NCI-H774 (cell line): Measurements from ENCODE around the gene NT5C1B.
A peak's percentile ranks its signal among the peaks of the same experiment; 100 is the strongest.

Experiments
- DNase-seq: peaks from one replicate; lab custom pipeline; 2025; lab: John Stamatoyannopoulos, UW

The NT5C1B gene

DNA sequence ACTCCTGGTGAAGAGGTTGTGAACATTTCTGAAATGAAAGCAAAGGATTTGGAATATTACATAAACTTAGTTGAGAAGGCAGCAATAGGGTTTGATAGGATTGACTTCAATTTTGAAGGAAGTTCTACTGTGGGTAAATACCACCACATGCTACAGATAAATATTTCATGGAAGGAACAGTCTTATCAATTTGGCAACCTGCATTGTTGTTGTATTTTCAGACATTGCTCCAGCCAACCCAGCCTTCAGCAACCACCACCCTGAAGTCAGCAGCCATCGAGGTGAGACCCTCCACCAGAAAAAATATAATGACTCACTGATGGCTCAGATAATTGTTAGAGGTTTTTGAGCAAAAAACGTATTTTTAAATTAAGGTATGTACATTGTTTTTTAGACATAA lies 38.9 kb downstream of the NT5C1B start:
- no peak for DNase-seq

DNA sequence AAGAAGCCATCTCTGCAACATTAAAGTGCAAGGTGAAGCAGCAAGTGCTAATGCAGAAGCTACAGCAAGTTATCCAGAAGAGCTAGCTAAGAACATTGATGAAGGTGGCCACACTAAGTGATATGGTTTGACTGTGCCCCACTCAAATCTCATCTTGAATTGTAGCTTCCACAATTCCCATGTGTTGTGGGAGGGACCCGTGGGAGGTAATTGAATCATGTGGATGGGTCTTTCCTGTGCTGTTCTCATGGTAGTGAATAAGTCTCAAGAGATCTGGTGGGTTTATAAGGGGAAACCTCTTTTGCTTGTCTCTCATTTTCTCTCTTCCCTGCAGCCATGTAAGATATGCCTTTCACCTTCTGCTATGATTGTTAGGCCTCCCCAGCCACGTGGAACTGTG lies 40.3 kb downstream of the NT5C1B start:
- no peak for DNase-seq

DNA sequence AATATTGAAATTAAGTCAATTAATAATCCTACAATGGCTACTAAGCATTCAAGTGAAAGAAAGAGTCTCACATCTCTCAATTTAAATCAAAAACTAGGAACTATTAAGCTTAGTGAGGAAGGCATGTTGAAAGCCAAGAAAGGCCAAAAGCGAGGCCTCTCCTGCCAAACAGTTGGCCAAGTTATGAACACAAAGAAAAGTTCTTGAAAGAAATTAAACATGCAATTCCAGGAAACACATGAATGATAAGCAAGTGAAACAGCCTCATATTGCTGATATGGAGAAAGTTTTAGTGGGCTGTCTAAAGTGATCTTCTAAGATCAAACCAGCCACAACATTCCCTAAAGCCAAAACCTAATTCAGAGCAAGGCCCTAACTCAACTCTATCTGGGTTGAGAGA lies 40.7 kb downstream of the NT5C1B start:
- no peak for DNase-seq

GRCh38 chr2:18546567-18546966 lies 42.8 kb downstream of the NT5C1B start:
- DNase-seq, result peak; percentile 78

DNA sequence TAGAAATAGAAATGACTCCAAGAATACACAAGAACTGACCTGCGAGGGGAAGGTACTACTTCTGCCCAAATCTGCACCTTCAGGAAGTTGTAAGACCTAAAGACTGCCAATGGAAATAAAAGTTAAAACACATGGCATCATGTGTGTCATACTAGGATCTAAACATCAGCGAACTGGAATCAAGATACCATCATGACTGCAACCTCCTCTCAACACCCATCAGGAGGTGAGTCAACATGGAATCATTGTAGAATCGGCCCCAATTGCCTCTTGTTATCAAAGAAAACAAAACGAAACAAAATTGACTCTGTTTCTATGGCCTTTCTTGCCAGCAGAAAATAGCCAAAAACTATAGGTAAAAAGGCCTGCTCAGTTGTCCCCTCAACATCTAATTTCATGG lies 44.0 kb downstream of the NT5C1B start:
- DNase-seq, result peak; percentile 25

DNA sequence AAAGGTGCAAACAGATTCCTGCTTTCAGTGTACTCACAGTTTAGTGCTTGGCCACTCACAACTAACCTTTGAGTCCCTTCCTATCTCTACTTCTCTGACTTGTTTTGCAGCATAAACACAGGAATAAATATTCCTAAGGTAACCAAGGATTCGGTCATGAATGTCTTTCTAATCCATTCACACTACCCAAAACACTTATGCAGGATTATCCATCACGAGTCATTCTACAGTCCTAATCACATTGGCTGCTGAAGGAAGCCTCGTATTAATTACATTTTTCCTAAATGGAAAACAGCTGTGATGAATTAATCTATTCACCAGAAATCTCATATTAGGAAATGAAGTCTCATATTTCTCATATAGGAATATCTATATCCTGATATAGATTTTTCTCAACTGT lies 45.2 kb downstream of the NT5C1B start:
- no peak for DNase-seq

DNA sequence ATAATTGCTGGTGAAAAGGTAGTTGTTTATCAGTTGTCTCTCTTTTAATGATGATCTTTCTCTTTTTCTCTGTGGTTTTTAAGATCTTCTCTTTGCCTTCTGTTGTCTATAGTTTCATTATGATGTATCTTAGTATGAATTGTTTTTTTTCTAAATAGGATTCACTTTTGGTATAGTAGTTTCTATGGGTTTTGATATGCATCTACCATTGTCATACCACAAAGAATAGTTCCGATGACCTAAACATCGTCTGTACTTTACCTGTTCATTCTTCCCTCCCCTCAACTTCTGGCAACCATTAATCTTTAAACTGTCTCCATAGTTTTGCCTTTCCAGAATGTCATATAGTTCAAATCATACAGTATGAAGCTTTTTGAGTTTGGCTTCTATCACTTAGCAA lies 48.5 kb downstream of the NT5C1B start:
- no peak for DNase-seq

DNA sequence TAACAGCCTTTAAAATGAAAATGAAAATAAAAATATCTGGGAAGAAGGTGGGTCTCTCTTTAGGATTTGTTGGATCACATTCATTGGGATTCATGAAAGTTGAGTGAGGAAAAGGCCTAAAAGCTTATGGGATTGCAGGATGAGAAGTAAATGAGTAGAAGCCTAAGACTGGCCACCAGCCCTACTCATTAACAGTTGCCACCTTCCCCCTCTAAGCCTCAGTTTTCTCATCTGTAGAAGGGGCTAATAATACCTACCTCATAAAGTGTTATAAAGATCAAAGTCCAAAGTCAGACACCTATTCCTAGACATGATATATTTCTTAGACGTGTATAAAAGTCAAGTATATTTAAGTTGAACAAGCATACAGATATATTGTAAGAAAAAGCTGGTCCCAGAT lies 52.7 kb downstream of the NT5C1B start:
- DNase-seq, result no peak

DNA sequence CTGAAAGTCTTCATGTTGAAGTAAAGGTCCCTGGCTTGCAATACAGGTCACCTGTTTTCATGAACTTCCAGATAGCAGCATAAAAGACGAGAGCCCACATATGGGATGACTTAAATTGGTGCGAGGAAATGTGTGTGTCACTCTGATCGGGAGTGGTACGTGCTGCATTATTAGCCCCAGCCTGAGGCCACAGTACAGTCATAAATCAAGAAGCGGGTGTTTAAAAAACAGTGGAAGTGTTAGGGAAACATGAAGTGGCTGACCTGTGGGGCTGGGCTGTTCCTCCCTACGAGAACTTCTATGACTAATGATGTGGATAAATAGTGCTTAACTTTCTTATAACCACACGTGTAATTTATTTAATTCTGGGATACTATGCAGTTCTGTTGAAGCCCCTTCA lies 53.3 kb downstream of the NT5C1B start:
- peak; percentile 23 for DNase-seq

- no peak for DNase-seq
Observed at GRCh38 chr2:18531194-18531593, 58.2 kb downstream of the NT5C1B start.

- no peak for DNase-seq
Observed at GRCh38 chr2:18527822-18528221, 61.5 kb downstream of the NT5C1B start.

DNA sequence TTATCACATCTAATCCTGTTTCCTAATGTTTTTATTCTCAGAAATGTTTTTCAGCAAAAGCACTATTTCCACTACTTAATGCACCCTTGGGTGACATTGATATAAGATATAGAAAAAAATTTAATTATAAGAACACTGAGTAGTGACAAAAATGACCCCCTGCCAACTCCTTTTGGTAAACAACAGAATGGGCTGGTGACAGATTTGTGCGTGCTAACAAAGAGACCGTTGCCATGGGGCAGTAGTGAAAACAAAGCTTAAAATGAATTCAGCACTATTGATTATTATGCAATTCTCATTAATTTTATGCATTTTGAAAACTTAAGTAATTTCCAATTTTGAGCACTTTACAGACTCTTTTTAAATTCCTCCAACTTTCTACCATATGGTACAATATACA lies 62.0 kb downstream of the NT5C1B start:
- no peak for DNase-seq

DNA sequence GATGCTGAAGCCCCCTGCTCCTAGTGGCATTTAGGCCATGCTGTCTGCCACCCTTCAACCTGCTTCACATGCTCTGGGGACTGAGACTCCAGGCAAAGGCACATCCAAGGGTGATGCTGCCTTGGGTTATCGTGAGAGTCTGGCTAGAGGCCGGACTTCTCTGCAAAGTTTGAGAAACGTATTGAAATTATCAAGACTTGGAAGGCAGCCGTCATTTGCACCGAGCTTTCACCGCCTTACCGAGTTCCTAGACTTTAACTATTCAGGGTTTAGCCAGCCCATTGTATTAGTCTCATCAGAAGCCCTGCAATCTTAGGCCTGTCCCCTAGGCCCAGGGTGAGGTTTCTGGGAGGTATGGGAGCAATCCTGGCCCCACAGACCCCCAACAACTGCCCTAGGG lies 62.9 kb downstream of the NT5C1B start:
- no peak for DNase-seq

DNA sequence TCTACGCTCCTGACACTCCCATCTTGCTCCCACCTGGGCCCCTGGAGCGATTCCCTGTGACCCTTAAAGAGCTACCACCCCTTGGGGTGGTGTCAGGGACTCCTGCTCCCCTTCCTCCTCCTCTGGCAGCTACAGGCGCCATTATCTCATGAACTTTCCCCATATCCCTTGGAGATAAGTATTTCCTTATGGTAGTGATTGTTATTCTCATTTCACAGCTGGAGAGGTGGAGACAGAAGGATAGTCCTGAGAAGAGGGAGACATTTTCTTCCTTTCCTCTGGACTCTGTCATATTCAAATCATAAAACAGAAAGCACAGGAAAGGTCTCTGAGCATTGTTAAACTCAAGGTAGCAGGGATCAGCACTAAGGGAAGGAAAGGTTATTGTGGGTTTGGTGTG lies 63.5 kb downstream of the NT5C1B start:
- DNase-seq, result no peak

DNA sequence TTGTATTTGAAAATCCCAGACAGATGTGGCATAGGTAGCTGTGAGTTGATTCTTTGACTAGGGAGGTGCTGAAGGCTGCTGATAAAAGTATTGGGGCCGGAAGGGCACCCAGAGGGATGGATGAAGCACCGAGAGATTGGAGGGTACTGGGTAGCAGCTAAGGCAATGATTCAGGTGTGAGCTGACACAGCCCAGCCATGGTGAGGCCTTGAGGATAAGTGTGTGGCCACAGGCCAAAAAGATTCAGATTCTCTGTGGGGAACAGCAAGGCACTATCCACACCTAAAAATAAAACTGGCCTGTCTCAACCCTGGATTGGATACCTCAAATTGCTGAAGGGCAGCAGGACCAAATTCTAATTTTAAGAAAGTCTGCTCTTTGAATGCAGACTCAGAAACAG lies 64.1 kb downstream of the NT5C1B start:
- DNase-seq, result no peak

DNA sequence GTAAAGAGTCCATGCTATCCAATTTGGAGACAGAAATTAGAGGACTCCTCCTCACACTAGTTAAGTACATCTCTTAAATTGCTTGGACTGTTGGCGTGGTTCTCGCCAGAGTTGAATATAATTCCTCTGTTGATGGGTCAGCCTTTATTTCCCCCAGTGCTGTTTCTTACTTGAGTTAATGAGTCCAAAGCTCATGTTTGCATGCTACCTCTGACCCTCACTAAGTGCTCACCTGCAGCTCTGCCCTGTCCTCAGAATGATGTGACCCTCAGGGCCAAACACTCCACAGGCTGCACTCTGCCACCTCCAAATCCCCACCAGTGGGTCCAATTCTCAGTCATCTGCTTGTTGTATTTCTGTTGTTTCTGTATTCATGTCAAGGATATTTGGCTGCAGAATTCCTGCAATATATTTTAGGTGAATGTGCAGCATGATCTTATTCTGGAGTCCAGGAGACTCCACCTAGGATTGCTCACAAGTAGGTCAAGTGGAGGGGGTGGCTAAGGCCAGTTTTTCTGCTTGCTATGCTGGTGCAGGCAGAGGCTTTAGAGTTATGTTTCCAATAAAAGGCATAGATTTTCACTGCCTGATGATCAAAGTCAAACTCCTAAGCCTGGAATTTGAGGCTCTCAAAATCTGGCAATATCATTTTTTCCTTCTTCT lies 66.8 kb downstream of the NT5C1B start:
- no peak for DNase-seq

DNA sequence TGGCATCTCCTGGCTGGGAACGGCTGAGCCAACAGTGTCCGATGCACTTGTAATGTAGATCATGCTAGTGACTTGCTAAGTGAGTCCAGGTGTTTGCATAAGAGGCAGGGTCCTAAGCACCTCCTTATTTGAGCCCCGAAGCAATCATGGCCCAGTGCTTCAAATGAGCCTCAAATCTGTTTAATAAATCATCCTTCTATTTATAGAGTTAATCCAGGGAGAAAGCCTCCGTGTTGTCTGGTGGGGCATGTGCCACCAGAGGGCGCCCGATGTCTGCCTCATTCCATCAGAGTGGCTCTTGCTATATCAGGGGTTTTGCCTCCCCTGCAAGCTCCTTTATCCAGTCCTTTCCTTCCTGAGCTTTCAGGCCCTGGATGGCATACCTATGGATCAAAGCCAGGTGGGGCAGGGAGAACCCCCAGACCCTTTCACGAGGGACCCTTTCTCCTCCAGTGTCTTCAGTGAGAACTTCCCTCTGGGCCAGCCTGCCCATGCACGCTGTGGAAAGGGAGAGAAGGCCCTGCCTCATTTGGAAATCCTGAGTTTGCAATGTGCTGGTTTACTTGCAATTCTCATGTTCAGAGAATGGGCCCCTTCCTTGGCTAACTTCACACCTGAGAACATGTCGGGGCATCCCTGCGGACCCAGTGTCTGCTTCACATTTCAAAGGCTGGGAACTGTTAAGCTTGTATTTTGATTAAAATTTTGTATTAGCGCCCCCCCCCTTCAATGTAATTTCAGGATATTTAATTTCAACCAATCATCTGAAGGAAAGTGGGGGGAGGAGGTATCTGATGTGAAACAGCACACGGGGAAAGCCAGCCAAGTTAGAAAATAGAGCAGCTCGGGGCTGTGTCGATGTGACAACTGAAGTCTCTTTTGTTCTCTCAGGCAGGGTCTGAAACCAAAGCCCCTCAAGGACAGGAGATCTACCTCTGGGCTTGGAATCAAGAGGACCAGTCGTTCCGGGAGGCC lies 68.6 kb downstream of the NT5C1B start:
- DNase-seq, result peak; percentile 49

DNA sequence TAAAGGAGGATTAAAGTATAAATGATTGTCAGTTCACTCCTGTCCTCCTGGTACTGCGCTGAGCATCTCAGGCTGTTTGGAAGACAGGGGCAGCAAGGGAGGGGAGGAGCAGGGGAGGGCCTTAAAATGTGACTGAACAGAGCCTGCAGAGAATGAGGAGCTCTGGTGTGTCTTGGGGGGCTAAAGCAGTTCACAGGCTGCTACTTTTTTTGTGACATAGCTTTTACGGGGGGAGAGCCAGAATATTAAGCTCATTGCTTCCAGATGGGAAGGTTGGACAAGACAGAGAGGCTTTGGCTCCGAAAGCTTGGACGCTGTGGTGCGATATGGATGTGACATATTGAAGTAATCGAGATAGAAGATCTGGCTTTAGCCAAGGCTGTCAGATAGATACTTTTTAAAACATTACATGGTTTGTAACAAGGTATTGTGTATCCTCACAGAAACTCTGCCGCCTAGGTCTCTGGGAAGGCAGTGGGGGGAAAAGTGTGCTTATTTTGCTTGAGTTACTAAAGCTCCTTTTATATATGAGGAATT lies 69.4 kb downstream of the NT5C1B start:
- DNase-seq, result no peak

DNA sequence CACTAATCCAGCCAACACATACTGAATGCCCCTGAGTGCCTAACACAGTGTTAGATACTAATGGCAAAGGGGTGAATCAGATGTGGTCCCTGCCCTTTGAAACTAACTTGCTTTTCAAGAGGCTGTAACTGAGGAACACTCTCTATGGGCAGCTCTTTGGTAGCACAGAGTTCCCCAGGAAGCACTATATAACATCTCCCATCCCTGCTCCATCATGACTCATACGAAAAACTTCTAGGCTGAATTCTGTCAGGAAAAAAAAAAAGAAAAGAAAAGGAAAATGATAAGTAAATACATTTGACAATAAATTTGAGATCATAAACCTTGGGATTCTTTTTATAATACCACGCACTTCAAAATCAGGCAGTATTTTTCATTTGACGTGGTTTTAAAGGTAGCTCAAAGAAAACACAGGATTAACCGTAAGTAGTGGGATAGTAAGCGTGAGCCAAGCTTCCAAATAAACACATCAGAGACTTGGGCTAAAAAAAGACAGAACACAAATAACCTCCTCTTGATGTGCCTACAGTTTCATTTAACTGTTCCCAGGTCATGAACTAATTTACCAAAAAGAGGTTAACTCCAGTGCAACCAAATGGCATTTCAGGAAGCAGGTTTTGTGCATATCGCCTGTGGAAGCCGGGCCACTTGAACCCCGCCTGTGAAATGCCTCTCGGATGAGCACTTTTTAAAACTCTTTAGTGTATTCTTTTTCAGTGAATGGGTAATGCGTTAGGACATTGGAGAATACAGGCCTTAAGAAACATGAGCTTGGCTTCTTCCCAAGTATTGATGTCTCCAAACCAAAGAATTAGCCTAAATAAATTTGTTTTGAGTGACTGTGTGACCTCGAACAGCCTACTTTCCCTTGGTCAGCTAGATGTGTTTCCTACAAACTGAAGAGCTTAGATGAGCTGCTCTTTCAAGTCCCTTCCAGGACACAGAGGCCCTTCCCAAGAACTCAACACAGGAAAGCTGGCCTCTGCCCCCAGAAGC lies 71.0 kb downstream of the NT5C1B start:
- no peak for DNase-seq

DNA sequence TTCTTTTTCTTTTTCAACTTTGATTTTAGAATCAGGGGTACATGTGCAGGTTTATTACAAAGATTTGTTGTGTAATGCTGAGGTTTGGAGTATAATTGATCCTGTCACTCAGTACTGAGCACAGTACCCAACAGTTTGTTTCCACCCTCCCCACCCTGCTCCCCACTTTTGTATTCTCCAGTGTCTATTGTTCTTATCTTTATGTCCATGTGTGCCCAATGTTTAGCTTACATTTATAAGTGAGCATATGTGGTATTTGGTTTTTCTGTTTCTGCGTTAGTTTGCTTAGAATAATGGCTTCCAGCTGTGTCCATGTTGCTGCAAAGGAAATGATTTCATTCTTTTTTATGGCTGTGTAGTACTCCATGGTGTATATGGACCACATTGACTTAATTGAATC lies 72.0 kb downstream of the NT5C1B start:
- DNase-seq, result no peak

GRCh38 chr2:18516112-18516511 lies 73.3 kb downstream of the NT5C1B start:
- no peak for DNase-seq
